ENCODE measurements around the gene DAPK2. TPM values are rescaled to one million over a fixed set of nuclear protein-coding genes. Genes with fewer than 3 reads are reported as not detected.

The DAPK2 gene
- total and polyA plus RNA-seq, 2 donors (not counting 1 experiment from before 2014, with no cell fraction given): 8.3 to 31.9 TPM

GRCh38 chr15:64009241-64009640, 37.0 kb downstream of the DAPK2 start:
- peaks cover 27 to 36% of the 10 kb centered on the region in 2 donors for H3K4me1 ChIP-seq (ENCODE audit: control insufficient read depth in 2 of 2, insufficient read depth in 2 of 2, low read length in 2 of 2)
- H4K20me1 ChIP-seq (ENCODE audit: control insufficient read depth, insufficient read depth, low read length, poor library complexity, severe bottlenecking): no peaks in the 10 kb centered on the region
- no peak overlapping the region for H3K4me3 ChIP-seq (ENCODE audit: control extremely low read depth in 1 of 5, extremely low read depth in 1 of 5, insufficient read depth in 1 of 5, low read depth in 2 of 5, low read length in 4 of 5)
- peak overlapping the region; percentile 97 for H3K27ac Mint-ChIP-seq
- H3K9me3 Mint-ChIP-seq (ENCODE audit: insufficient read depth): no peaks in the 10 kb centered on the region
- H3K9ac ChIP-seq (ENCODE audit: low read length): no peak overlapping the region
- ChIA-PET CTCF (interaction anchor here (1.0 to 8.4 kb wide), 14 partner anchors 10 to 259 kb away, joined by 3 to 145 read pairs (median 13); partner anchors contain the start of genes DAPK2, HERC1 and SNX1), POLR2A (interaction anchor here (0.6 to 3.1 kb wide), 4 partner anchors 18 to 67 kb away, joined by 4 to 19 read pairs (median 11); partner anchors contain the start of gene DAPK2)
- intact Hi-C loops (cut with micrococcal nuclease): no loop called here
- H3K4me3 Mint-ChIP-seq: peak overlapping the region; percentile 87
- no peaks in the 10 kb centered on the region for H3K27me3 Mint-ChIP-seq
- DNase-seq (peak; percentile 26), ATAC-seq (ENCODE audit: low read depth) (no peak)
- H3K27ac ChIP-seq (ENCODE audit: low read length in 2 of 2): peak overlapping the region; percentile 63 to 77
- WGBS (ENCODE audit: insufficient coverage): 72% methylated on average over 2 of the region's 2 CpGs
- H2AFZ ChIP-seq (ENCODE audit: insufficient read depth, low read depth, low read length, poor library complexity, severe bottlenecking): peak overlapping the region; percentile 23
- H3K79me2 ChIP-seq (ENCODE audit: control insufficient read depth, insufficient read depth, low read length): peaks cover 5% of the 10 kb centered on the region
- peak overlapping the region; percentile 75 for H3K4me2 ChIP-seq (replicated peaks; ENCODE audit: low read depth, low read length, poor library complexity, severe bottlenecking)
- H3K27me3 ChIP-seq (replicated peaks in 1 of 4; ENCODE audit: control extremely low read depth in 1 of 4, control insufficient read depth in 3 of 4, insufficient read depth in 4 of 4, low read length in 3 of 4): no peaks in the 10 kb centered on the region
- peaks cover 43% of the 10 kb centered on the region for H3K4me1 Mint-ChIP-seq
- no peaks in the 10 kb centered on the region for H3K9me3 ChIP-seq (ENCODE audit: control extremely low read depth in 1 of 3, control insufficient read depth in 2 of 3, insufficient read depth in 1 of 3, low read length in 2 of 3)
- no peak for TF ChIP-seq EZH2 (IDR thresholded peaks at IDR 0.05; ENCODE audit: borderline replicate concordance, insufficient read depth, low read depth, low read length, poor library complexity, severe bottlenecking)
- TF ChIP-seq CTCF (IDR thresholded peaks at IDR 0.05): no peak
- no peaks in the 10 kb centered on the region for H3K36me3 ChIP-seq (replicated peaks in 1 of 2; ENCODE audit: control extremely low read depth in 1 of 2, control insufficient read depth in 1 of 2, extremely low read depth in 1 of 2, insufficient read depth in 2 of 2, low read length in 1 of 2)

- Histone ChIP-seq H4K20me1 (ENCODE audit: control insufficient read depth, insufficient read depth, low read length, poor library complexity, severe bottlenecking) (no peaks in the 10 kb centered on the region), H2AFZ (ENCODE audit: insufficient read depth, low read depth, low read length, poor library complexity, severe bottlenecking) (no peak overlapping the region), H3K4me1 (ENCODE audit: control insufficient read depth in 2 of 2, insufficient read depth in 2 of 2, low read length in 2 of 2) (peaks cover 27 to 38% of the 10 kb centered on the region in 2 donors), H3K79me2 (ENCODE audit: control insufficient read depth, insufficient read depth, low read length) (peaks cover 5% of the 10 kb centered on the region), H3K4me2 (replicated peaks; ENCODE audit: low read depth, low read length, poor library complexity, severe bottlenecking) (no peak overlapping the region), H3K27me3 (replicated peaks in 1 of 4; ENCODE audit: control extremely low read depth in 1 of 4, control insufficient read depth in 3 of 4, insufficient read depth in 4 of 4, low read length in 3 of 4) (no peaks in the 10 kb centered on the region), H3K9me3 (ENCODE audit: control extremely low read depth in 1 of 3, control insufficient read depth in 2 of 3, insufficient read depth in 1 of 3, low read length in 2 of 3) (no peaks in the 10 kb centered on the region), H3K36me3 (replicated peaks in 1 of 2; ENCODE audit: control extremely low read depth in 1 of 2, control insufficient read depth in 1 of 2, extremely low read depth in 1 of 2, insufficient read depth in 2 of 2, low read length in 1 of 2) (no peaks in the 10 kb centered on the region), H3K9ac (ENCODE audit: low read length) (no peak overlapping the region), H3K27ac (ENCODE audit: low read length in 2 of 2) (no peak overlapping the region), H3K4me3 (ENCODE audit: control extremely low read depth in 1 of 5, extremely low read depth in 1 of 5, insufficient read depth in 1 of 5, low read depth in 2 of 5, low read length in 4 of 5) (no peak overlapping the region)
- POLR2A ChIA-PET: no interaction called here
- H3K4me1 Mint-ChIP-seq: peaks cover 40% of the 10 kb centered on the region
- DNase-seq: no peak
- intact Hi-C loops (cut with micrococcal nuclease): no loop called here
- no peak overlapping the region for H3K4me3 Mint-ChIP-seq
- H3K27ac Mint-ChIP-seq: no peak overlapping the region
- TF ChIP-seq CTCF (IDR thresholded peaks at IDR 0.05): no peak
- no peak for TF ChIP-seq EZH2 (IDR thresholded peaks at IDR 0.05; ENCODE audit: borderline replicate concordance, insufficient read depth, low read depth, low read length, poor library complexity, severe bottlenecking)
- ATAC-seq (ENCODE audit: low read depth): no peak
- no peaks in the 10 kb centered on the region for H3K9me3 Mint-ChIP-seq (ENCODE audit: insufficient read depth)
- CTCF ChIA-PET: interaction anchor here (0.6 to 8.4 kb wide), 8 partner anchors 9 to 254 kb away, joined by 3 to 145 read pairs (median 32); partner anchors contain the start of genes DAPK2 and HERC1
- H3K27me3 Mint-ChIP-seq: no peaks in the 10 kb centered on the region
Observed at GRCh38 chr15:64008177-64008576, 38.1 kb downstream of the DAPK2 start.

Measured in B cell (primary cell).